B cell (primary cell): Measurements from ENCODE around the gene B4GALNT1.

Source experiments
- CTCF ChIP-seq: fragments of 200-600 bp; IDR thresholded peaks from one replicate; pipeline ENCODE4 v1.8.0; 2022; ENCODE audit warnings: antibody characterized with exemption, mild to moderate bottlenecking
- EZH2 ChIP-seq: IDR thresholded peaks from 2 replicates; pipeline ENCODE4 v1.6.1; 2012; ENCODE audit warnings: borderline replicate concordance, low read depth, mild to moderate bottlenecking, moderate library complexity, low read length; ENCODE audit not compliant: insufficient read depth, poor library complexity, severe bottlenecking

- TF ChIP-seq CTCF = no peak
- TF ChIP-seq EZH2 = no peak
These were observed 5.1 kb upstream of the B4GALNT1 start for GRCh38 chr12:57638096-57638495.
